ENCODE measurements around the gene SGSM1. TPM values are rescaled to one million over a fixed set of nuclear protein-coding genes. Genes with fewer than 3 reads are reported as not detected.

The SGSM1 gene
- total RNA-seq, 2 donors from 2014 or later = 6.8 to 11.1 TPM

GRCh38 chr22:24920029-24920428, 114.0 kb downstream of the SGSM1 start:
- Histone ChIP-seq H3K36me3 (peaks cover 20% of the 10 kb centered on the region), H3K27me3 (replicated peaks; ENCODE audit: insufficient read depth) (no peaks in the 10 kb centered on the region), H3K27ac (no peak overlapping the region), H3K4me3 (no peak overlapping the region), H3K9me3 (no peaks in the 10 kb centered on the region), H3K4me1 (ENCODE audit: control insufficient read depth in 1 of 2, low read depth in 2 of 2) (peaks cover 0 to 9% of the 10 kb centered on the region in 2 donors)
- DNase-seq (ENCODE audit: low spot score) (no peak), ATAC-seq (ENCODE audit: insufficient number of reproducible peaks, low FRiP score, low read depth) (no peak)
- TF ChIP-seq CTCF (IDR thresholded peaks at IDR 0.05) = no peak

GRCh38 chr22:24925586-24926427, 119.8 kb downstream of the SGSM1 start:
- no peak overlapping the region for H3K27ac ChIP-seq
- no peak for ATAC-seq (ENCODE audit: insufficient number of reproducible peaks, low FRiP score, low read depth)
- H3K4me1 ChIP-seq (ENCODE audit: control insufficient read depth in 1 of 2, low read depth in 2 of 2) = peaks cover 0 to 5% of the 10 kb centered on the region in 2 donors
- H3K36me3 ChIP-seq = peaks cover 13% of the 10 kb centered on the region
- no peak for DNase-seq (ENCODE audit: low spot score)
- H3K9me3 ChIP-seq = peaks cover 4% of the 10 kb centered on the region
- no peak overlapping the region for H3K4me3 ChIP-seq
- no peak for TF ChIP-seq CTCF (IDR thresholded peaks at IDR 0.05)
- no peaks in the 10 kb centered on the region for H3K27me3 ChIP-seq (replicated peaks; ENCODE audit: insufficient read depth)

GRCh38 chr22:24926428-24926725, 120.4 kb downstream of the SGSM1 start:
- Histone ChIP-seq H3K4me3 (no peak overlapping the region), H3K4me1 (ENCODE audit: control insufficient read depth in 1 of 2, low read depth in 2 of 2) (no peaks in the 10 kb centered on the region), H3K27ac (no peak overlapping the region), H3K27me3 (replicated peaks; ENCODE audit: insufficient read depth) (no peaks in the 10 kb centered on the region), H3K9me3 (peaks cover 4% of the 10 kb centered on the region), H3K36me3 (peaks cover 13% of the 10 kb centered on the region)
- no peak for TF ChIP-seq CTCF (IDR thresholded peaks at IDR 0.05)
- DNase-seq (ENCODE audit: low spot score) = no peak
- no peak for ATAC-seq (ENCODE audit: insufficient number of reproducible peaks, low FRiP score, low read depth)

- Histone ChIP-seq H3K9me3 (peaks cover 4% of the 10 kb centered on the region), H3K36me3 (peaks cover 13% of the 10 kb centered on the region), H3K27me3 (replicated peaks; ENCODE audit: insufficient read depth) (no peaks in the 10 kb centered on the region), H3K4me3 (no peak overlapping the region), H3K27ac (no peak overlapping the region), H3K4me1 (ENCODE audit: control insufficient read depth in 1 of 2, low read depth in 2 of 2) (no peaks in the 10 kb centered on the region)
- DNase-seq (ENCODE audit: low spot score) (no peak), ATAC-seq (ENCODE audit: insufficient number of reproducible peaks, low FRiP score, low read depth) (no peak)
- TF ChIP-seq CTCF (IDR thresholded peaks at IDR 0.05) = no peak
These were observed 121.0 kb downstream of the SGSM1 start for GRCh38 chr22:24926849-24927579.

- TF ChIP-seq CTCF (IDR thresholded peaks at IDR 0.05) = no peak
- H3K27me3 ChIP-seq (replicated peaks; ENCODE audit: insufficient read depth) = no peaks in the 10 kb centered on the region
- peaks cover 4% of the 10 kb centered on the region for H3K9me3 ChIP-seq
- no peaks in the 10 kb centered on the region for H3K4me1 ChIP-seq (ENCODE audit: control insufficient read depth in 1 of 2, low read depth in 2 of 2)
- H3K27ac ChIP-seq = no peak overlapping the region
- ATAC-seq (ENCODE audit: insufficient number of reproducible peaks, low FRiP score, low read depth) (no peak), DNase-seq (ENCODE audit: low spot score) (no peak)
- H3K36me3 ChIP-seq = peaks cover 13% of the 10 kb centered on the region
- H3K4me3 ChIP-seq = no peak overlapping the region
These were observed 122.3 kb downstream of the SGSM1 start for GRCh38 chr22:24928322-24928721.

Data from thoracic aorta (tissue), 2 donors.